H1 (cell line): ENCODE results near the gene DNAJC17. TPM values are rescaled to one million over a fixed set of nuclear protein-coding genes. Genes with fewer than 3 reads are reported as not detected.

Experiments
- CTCF ChIA-PET: fragments of 300-600 bp; sonication (Branson Sonifier 250); formaldehyde crosslinking; loops from one replicate; lab custom pipeline; 2021; ENCODE audit not compliant: partially characterized antibody; lab: Charles Lee
- POLR2A ChIA-PET: fragments of 300-600 bp; sonication (Branson Sonifier 250); formaldehyde crosslinking; loops from one replicate; lab custom pipeline; 2021; ENCODE audit warnings: inconsistent platforms; ENCODE audit not compliant: partially characterized antibody; lab: Charles Lee
- DNase-seq, 2 experiments: peaks; one replicate each; pipeline versions ENCODE4 v3.0.0 to v3.0.0-alpha.2; 2010 to 2022; ENCODE audit warnings: low spot score in 2 of 2, low read depth in 1 of 2, mixed read lengths in 1 of 2
- FAIRE-seq: peaks from 2 replicates; lab custom pipeline; 2011; peaks lifted over from hg19 to GRCh38; lab: Jason Lieb, UNC
- H2AFZ ChIP-seq: 2 replicates; pipeline ENCODE4 v1.8.1; 2012; ENCODE audit warnings: low read length, inconsistent platforms
- H2AK5ac ChIP-seq: 2 replicates; pipeline ENCODE4 v1.6.1; 2013; ENCODE audit warnings: low read depth, low read length
- H2BK120ac ChIP-seq: replicated peaks from 2 replicates; pipeline ENCODE3; 2013; ENCODE audit warnings: low read depth, low read length, inconsistent platforms
- H2BK12ac ChIP-seq: 2 replicates; pipeline ENCODE4 v1.6.1; 2013; ENCODE audit warnings: low read depth, low read length
- H2BK15ac ChIP-seq: 2 replicates; pipeline ENCODE4 v1.6.1; 2013; ENCODE audit warnings: low read length
- H2BK20ac ChIP-seq: 2 replicates; pipeline ENCODE4 v1.6.1; 2013; ENCODE audit warnings: low read length
- H2BK5ac ChIP-seq: 2 replicates; pipeline ENCODE4 v1.6.1; 2013; ENCODE audit warnings: low read depth, low read length
- H3K14ac ChIP-seq: 2 replicates; pipeline ENCODE4 v1.6.1; 2013; ENCODE audit warnings: inconsistent platforms; ENCODE audit not compliant: insufficient read length
- H3K18ac ChIP-seq: 2 replicates; pipeline ENCODE4 v1.6.1; 2013; ENCODE audit warnings: low read length; ENCODE audit errors: extremely low read depth
- H3K23ac ChIP-seq: 2 replicates; pipeline ENCODE4 v1.6.1; 2013; ENCODE audit warnings: inconsistent platforms; ENCODE audit not compliant: insufficient read length
- H3K23me2 ChIP-seq: 2 replicates; pipeline ENCODE4 v1.6.1; 2013; ENCODE audit warnings: low read depth, low read length
- H3K27ac ChIP-seq: 2 replicates; pipeline ENCODE4 v1.6.1; 2011; ENCODE audit warnings: low read depth, low read length, inconsistent platforms
- H3K27me3 ChIP-seq, 4 experiments: replicated peaks in 1 of 4; 1 replicate in 1 of 4; 2 replicates in 3 of 4; pipeline versions ENCODE4 v1.6.1 to v1.8.1; 2011 to 2013; ENCODE audit warnings: low read length in 3 of 4, mild to moderate bottlenecking in 3 of 4, inconsistent platforms in 2 of 4, mixed read lengths in 2 of 4, moderate library complexity in 1 of 4; ENCODE audit not compliant: control insufficient read depth in 3 of 4, insufficient read depth in 3 of 4; ENCODE audit errors: extremely low read depth in 1 of 4
- H3K36me3 ChIP-seq, 4 experiments: 2 replicates each; pipeline versions ENCODE4 v1.6.1 to v1.8.1; 2011 to 2013; ENCODE audit warnings: mild to moderate bottlenecking in 4 of 4, low read length in 3 of 4, moderate library complexity in 2 of 4, control low read depth in 1 of 4, inconsistent platforms in 1 of 4; ENCODE audit not compliant: insufficient read depth in 4 of 4, control insufficient read depth in 2 of 4
- H3K4ac ChIP-seq: replicated peaks from 2 replicates; pipeline ENCODE3; 2013; ENCODE audit warnings: low read length, low read depth, mixed read lengths, inconsistent platforms; ENCODE audit not compliant: insufficient read length
- H3K4me1 ChIP-seq, 4 experiments: replicated peaks in 1 of 4; 1 replicate in 1 of 4; 2 replicates in 3 of 4; pipeline versions ENCODE4 v1.6.1 to v1.8.1; 2011 to 2013; ENCODE audit warnings: low read length in 3 of 4, inconsistent platforms in 2 of 4, mixed read lengths in 1 of 4; ENCODE audit not compliant: insufficient read depth in 4 of 4, control insufficient read depth in 3 of 4
- H3K4me2 ChIP-seq, 2 experiments: 2 replicates each; pipeline versions ENCODE4 v1.6.1 to v1.8.1; 2011 to 2013; ENCODE audit warnings: low read depth in 2 of 2, low read length in 2 of 2, control low read depth in 1 of 2, inconsistent platforms in 1 of 2, mild to moderate bottlenecking in 1 of 2; ENCODE audit not compliant: insufficient read depth in 1 of 2
- H3K4me3 ChIP-seq, 4 experiments: fragments of 200-600, 300-600 bp in 1 of 4; sonication (generic), shearing (Covaris generic), sonication (Bioruptor Twin) in 1 of 4; 2 replicates each; pipeline versions ENCODE4 v1.5.1 to v1.8.1; 2011 to 2016; ENCODE audit warnings: low read length in 4 of 4, low read depth in 3 of 4, control low read depth in 2 of 4, inconsistent platforms in 2 of 4, mild to moderate bottlenecking in 2 of 4, mixed read lengths in 1 of 4, moderate library complexity in 1 of 4; ENCODE audit not compliant: insufficient read depth in 2 of 4; ENCODE audit errors: extremely low read depth in 1 of 4
- H3K56ac ChIP-seq: replicated peaks from 2 replicates; pipeline ENCODE3; 2013; ENCODE audit warnings: low read depth, mild to moderate bottlenecking, mixed read lengths, low read length, inconsistent platforms; ENCODE audit not compliant: insufficient read length
- H3K79me1 ChIP-seq: 2 replicates; pipeline ENCODE4 v1.6.1; 2013; ENCODE audit warnings: low read depth, low read length, control low read depth
- H3K79me2 ChIP-seq, 2 experiments: 2 replicates each; pipeline versions ENCODE4 v1.6.1 to v1.8.1; 2012 to 2013; ENCODE audit warnings: low read length in 2 of 2, mild to moderate bottlenecking in 2 of 2, inconsistent platforms in 1 of 2; ENCODE audit not compliant: insufficient read depth in 2 of 2, control insufficient read depth in 1 of 2
- H3K9ac ChIP-seq, 4 experiments: replicated peaks in 1 of 4; 1 replicate in 1 of 4; 2 replicates in 3 of 4; pipeline versions ENCODE4 v1.6.1 to v1.8.1; 2011 to 2013; ENCODE audit warnings: low read depth in 3 of 4, low read length in 3 of 4, control low read depth in 2 of 4, mild to moderate bottlenecking in 2 of 4, moderate library complexity in 2 of 4, inconsistent platforms in 1 of 4; ENCODE audit errors: extremely low read depth in 1 of 4
- H3K9me3 ChIP-seq, 2 experiments: 2 replicates each; pipeline versions ENCODE4 v1.6.1 to v1.8.1; 2012 to 2013; ENCODE audit warnings: mild to moderate bottlenecking in 2 of 2, moderate library complexity in 2 of 2, control low read depth in 1 of 2, inconsistent platforms in 1 of 2, low read depth in 1 of 2, low read length in 1 of 2, mixed read lengths in 1 of 2; ENCODE audit not compliant: insufficient read depth in 2 of 2
- H4K20me1 ChIP-seq, 2 experiments: replicated peaks in 1 of 2; 2 replicates each; pipeline versions ENCODE3 to v1.8.1; 2011 to 2013; ENCODE audit warnings: inconsistent platforms in 2 of 2, low read length in 2 of 2, mild to moderate bottlenecking in 1 of 2; ENCODE audit not compliant: insufficient read depth in 2 of 2, control insufficient read depth in 1 of 2
- H4K5ac ChIP-seq: 2 replicates; pipeline ENCODE4 v1.6.1; 2013; ENCODE audit warnings: low read length, low read depth, mixed read lengths, inconsistent platforms; ENCODE audit not compliant: insufficient read length
- H4K8ac ChIP-seq: 2 replicates; pipeline ENCODE4 v1.8.0; 2013; ENCODE audit warnings: mild to moderate bottlenecking, moderate library complexity, low read length, inconsistent platforms; ENCODE audit not compliant: insufficient read depth; ENCODE audit errors: extremely low read depth
- H4K91ac ChIP-seq: replicated peaks from 2 replicates; pipeline ENCODE3; 2013; ENCODE audit warnings: low read length, mixed read lengths, inconsistent platforms; ENCODE audit not compliant: insufficient read length
- ATF2 ChIP-seq: IDR thresholded peaks from 2 replicates; pipeline ENCODE4 v1.6.1; 2012; ENCODE audit warnings: low read length, inconsistent platforms
- WGBS, 2 experiments: shearing (Covaris generic) in 1 of 2; methylation state at CpG; one replicate each; pipeline versions ENCODE4 v1.1.6 to v1.1.7; 2013 to 2015; ENCODE audit warnings: low lambda C conversion rate in 2 of 2, mixed read lengths in 2 of 2, inconsistent platforms in 1 of 2, low coverage in 1 of 2, missing lambda C conversion rate in 1 of 2; ENCODE audit not compliant: insufficient replicate concordance in 2 of 2, insufficient coverage in 1 of 2, insufficient read length in 1 of 2; ENCODE audit errors: extremely low coverage in 1 of 2, missing lambda C conversion rate in 1 of 2; 5-methylcytosine and 5-hydroxymethylcytosine counted together
- polyA plus RNA-seq, 7 experiments: library from polyadenylated mRNA; depleted of rRNA in 3 of 7; stranded (reverse) in 5 of 7; unstranded in 2 of 7; fragments of >200 nt in 5 of 7; fragments of 200-250 nt in 2 of 7; gene quantifications; 1 replicate in 5 of 7; 2 replicates in 1 of 7; 4 replicates in 1 of 7; pipeline versions ENCODE4 v1.2.1 to v1.2.3, GENCODE V29; 2011 to 2013; ENCODE audit warnings: missing spikeins in 2 of 7, mixed read lengths in 2 of 7
- total RNA-seq: library from RNA; stranded (reverse); fragmentation: NEBNext Ultra II Directional; extraction: Animal tissue kit (Norgen Biotek cat#: 25700); gene quantifications from 2 replicates; pipeline ENCODE4 v1.2.1, GENCODE V29; 2021

Gene DNAJC17
- total and polyA plus RNA-seq, 2 of the 8 experiments (the other 6 are each of a cell fraction or from before 2014, with no cell fraction given), result 39.5 to 45.4 TPM

- DNase-seq, result no peak
These were observed 76.2 kb downstream of the DNAJC17 start for GRCh38 chr15:40731034-40731433.

More at GRCh38 chr15:40731034-40731433, 76.2 kb downstream of the DNAJC17 start:
- no peak overlapping the region for H2AFZ ChIP-seq
- FAIRE-seq, result no peak
- no peak overlapping the region for H2BK12ac ChIP-seq
- no peak overlapping the region for H2BK15ac ChIP-seq
- no peaks in the 10 kb centered on the region for H3K23me2 ChIP-seq
- no peak overlapping the region for H4K5ac ChIP-seq
- POLR2A ChIA-PET, result interaction anchor here (0.7 to 2.2 kb wide), 3 partner anchors 9 to 37 kb away, joined by 3 to 9 read pairs (median 6); partner anchors contain the start of gene RAD51
- no peak overlapping the region for H3K9ac ChIP-seq
- no peaks in the 10 kb centered on the region for H3K27me3 ChIP-seq
- WGBS, 2 experiments, result 94% methylated on average over 3 of the region's 3 CpGs; no CpG with 5 or more reads in 1 of the 2 experiments
- CTCF ChIA-PET, result interaction anchor here (0.8 to 2.3 kb wide), 7 partner anchors 9 to 163 kb away, joined by 3 to 8 read pairs (median 5); partner anchors contain the start of gene VPS18
- no peaks in the 10 kb centered on the region for H3K79me2 ChIP-seq
- H4K91ac ChIP-seq, result no peak overlapping the region
- H3K4ac ChIP-seq, result no peak overlapping the region
- H4K20me1 ChIP-seq, result peaks cover 0 to 2% of the 10 kb centered on the region in 2 experiments
- H3K27ac ChIP-seq, result no peak overlapping the region
- no peaks in the 10 kb centered on the region for H3K4me1 ChIP-seq
- no peak overlapping the region for H3K4me3 ChIP-seq
- no peak overlapping the region for H2AK5ac ChIP-seq
- no peaks in the 10 kb centered on the region for H3K9me3 ChIP-seq
- no peak overlapping the region for H3K4me2 ChIP-seq
- H2BK5ac ChIP-seq, result no peak overlapping the region
- no peak overlapping the region for H3K18ac ChIP-seq
- H2BK20ac ChIP-seq, result no peak overlapping the region
- no peak overlapping the region for H3K56ac ChIP-seq
- no peak overlapping the region for H3K23ac ChIP-seq
- TF ChIP-seq ATF2, result no peak
- H3K79me1 ChIP-seq, result no peaks in the 10 kb centered on the region
- H4K8ac ChIP-seq, result no peak overlapping the region
- no peak overlapping the region for H3K14ac ChIP-seq
- no peak overlapping the region for H2BK120ac ChIP-seq
- H3K36me3 ChIP-seq, result peaks cover 5 to 56% (median 40%) of the 10 kb centered on the region in 4 experiments; a peak in 7 of 8 replicates
